KMS-11 (cell line): Measurements from ENCODE around the gene PYGL.
"Not testable (repeated sequence)": the region's sequence is repeated elsewhere in the genome, so short reads cannot be mapped to it uniquely, and the experiment has no call there.

ENCODE experiments used
- H2AFZ ChIP-seq: fragments of 200-600 bp; sonication (generic); 2 replicates; pipeline ENCODE4 v1.6.1; 2016; ENCODE audit warnings: antibody characterized with exemption, mixed run types, low read depth
- H3K27ac ChIP-seq: fragments of 200-600 bp; sonication (generic); 2 replicates; pipeline ENCODE4 v1.6.1; 2016; ENCODE audit warnings: mild to moderate bottlenecking, mixed run types
- H3K27me3 ChIP-seq: fragments of 200-600 bp; sonication (generic); 2 replicates; pipeline ENCODE4 v1.6.1; 2017; ENCODE audit warnings: mild to moderate bottlenecking, low read depth, mixed run types, moderate library complexity; ENCODE audit not compliant: insufficient read depth
- H3K36me3 ChIP-seq: fragments of 200-600 bp; sonication (generic); 2 replicates; pipeline ENCODE4 v1.6.1; 2017; ENCODE audit warnings: mild to moderate bottlenecking, mixed run types; ENCODE audit not compliant: insufficient read depth
- H3K4me1 ChIP-seq: fragments of 200-600 bp; sonication (generic); 2 replicates; pipeline ENCODE4 v1.6.1; 2016; ENCODE audit warnings: mild to moderate bottlenecking, low read depth, mixed run types; ENCODE audit not compliant: poor library complexity, severe bottlenecking
- H3K4me2 ChIP-seq: fragments of 200-600 bp; sonication (generic); 2 replicates; pipeline ENCODE4 v1.7.0; 2016; ENCODE audit warnings: mild to moderate bottlenecking, mixed run types
- H3K4me3 ChIP-seq: fragments of 200-600 bp; sonication (generic); IDR thresholded peaks from 2 replicates; pipeline ENCODE4 v1.6.1; 2017; ENCODE audit warnings: low read depth, low read length, mixed read lengths; ENCODE audit not compliant: insufficient read depth
- H3K79me2 ChIP-seq: fragments of 200-600 bp; sonication (generic); 2 replicates; pipeline ENCODE4 v1.6.1; 2016; ENCODE audit warnings: low read depth, mixed run types; ENCODE audit not compliant: insufficient read depth
- H3K9ac ChIP-seq: fragments of 200-600 bp; sonication (generic); 2 replicates; pipeline ENCODE4 v1.6.1; 2016; ENCODE audit warnings: mild to moderate bottlenecking, mixed run types
- H4K20me1 ChIP-seq: fragments of 200-600 bp; sonication (generic); 2 replicates; pipeline ENCODE4 v1.6.1; 2016; ENCODE audit warnings: mild to moderate bottlenecking, mixed run types; ENCODE audit not compliant: insufficient read depth
- CTCF ChIP-seq: fragments of 200-600 bp; sonication (generic); conservative IDR thresholded peaks from 2 replicates; pipeline ENCODE4 v1.6.1; 2017; ENCODE audit warnings: low read depth, mild to moderate bottlenecking, antibody characterized with exemption, low read length, moderate library complexity, mixed read lengths

Gene PYGL

GRCh38 chr14:50897658-50898175, 46.6 kb downstream of the PYGL start:
- Histone ChIP-seq H3K27ac (no peak overlapping the region), H3K9ac (no peak overlapping the region), H3K27me3 (no peaks in the 10 kb centered on the region), H3K4me2 (no peak overlapping the region), H3K79me2 (no peaks in the 10 kb centered on the region), H3K4me1 (no peaks in the 10 kb centered on the region), H2AFZ (no peak overlapping the region), H4K20me1 (no peaks in the 10 kb centered on the region), H3K4me3 (no peak overlapping the region), H3K36me3 (no peaks in the 10 kb centered on the region)
- no peak for TF ChIP-seq CTCF

- not testable (repeated sequence) for H3K36me3 ChIP-seq, H3K9ac ChIP-seq, H3K27ac ChIP-seq, H3K79me2 ChIP-seq, H3K27me3 ChIP-seq, H3K4me1 ChIP-seq, H4K20me1 ChIP-seq, H2AFZ ChIP-seq, H3K4me3 ChIP-seq, H3K4me2 ChIP-seq
Observed at GRCh38 chr14:50897005-50897404, 47.3 kb downstream of the PYGL start.

- H3K4me3 ChIP-seq, H4K20me1 ChIP-seq, H2AFZ ChIP-seq, H3K27me3 ChIP-seq, H3K36me3 ChIP-seq, H3K4me1 ChIP-seq, H3K27ac ChIP-seq, H3K79me2 ChIP-seq, H3K9ac ChIP-seq, H3K4me2 ChIP-seq: not testable (repeated sequence)
Observed at GRCh38 chr14:50896421-50896820, 47.9 kb downstream of the PYGL start.

- no peaks in the 10 kb centered on the region for H4K20me1 ChIP-seq
- no peaks in the 10 kb centered on the region for H3K36me3 ChIP-seq
- TF ChIP-seq CTCF, result no peak
- H2AFZ ChIP-seq, result no peak overlapping the region
- no peak overlapping the region for H3K27ac ChIP-seq
- no peaks in the 10 kb centered on the region for H3K79me2 ChIP-seq
- no peaks in the 10 kb centered on the region for H3K4me1 ChIP-seq
- H3K4me3 ChIP-seq, result no peak overlapping the region
- no peak overlapping the region for H3K9ac ChIP-seq
- H3K4me2 ChIP-seq, result no peak overlapping the region
- H3K27me3 ChIP-seq, result no peaks in the 10 kb centered on the region
Observed at GRCh38 chr14:50892255-50892654, 52.0 kb downstream of the PYGL start.

GRCh38 chr14:50887476-50887875, 56.8 kb downstream of the PYGL start:
- no peaks in the 10 kb centered on the region for H3K36me3 ChIP-seq
- no peak overlapping the region for H3K9ac ChIP-seq
- no peak overlapping the region for H3K4me2 ChIP-seq
- H3K4me1 ChIP-seq, result no peaks in the 10 kb centered on the region
- no peaks in the 10 kb centered on the region for H4K20me1 ChIP-seq
- H3K4me3 ChIP-seq, result no peak overlapping the region
- no peak for TF ChIP-seq CTCF
- H3K79me2 ChIP-seq, result no peaks in the 10 kb centered on the region
- no peaks in the 10 kb centered on the region for H3K27me3 ChIP-seq
- no peak overlapping the region for H2AFZ ChIP-seq
- H3K27ac ChIP-seq, result no peak overlapping the region
